Right atrium auricular region (tissue), 2 donors: Measurements from ENCODE around the gene CCT8. TPM values are rescaled to one million over a fixed set of nuclear protein-coding genes. Genes with fewer than 3 reads are reported as not detected.
"Not testable (repeated sequence)": the region's sequence is repeated elsewhere in the genome, so short reads cannot be mapped to it uniquely, and the experiment has no call there.

Source experiments
- DNase-seq: peaks from one replicate; pipeline ENCODE4 v3.0.0-alpha.2; 2019; ENCODE audit warnings: low spot score
- H3K27ac ChIP-seq, 2 donors: fragments of 200-600 bp; sonication (generic); 1 replicate in 1 of 2; 2 replicates in 1 of 2; pipeline ENCODE4 v1.5.1; 2016 to 2019
- H3K27me3 ChIP-seq, 2 donors: fragments of 200-600 bp; sonication (generic); one replicate each; pipeline versions ENCODE4 v1.5.1 to v1.6.0; 2017 to 2019
- H3K36me3 ChIP-seq: fragments of 200-600 bp; sonication (generic); one replicate; pipeline ENCODE4 v1.5.1; 2016
- H3K4me1 ChIP-seq, 2 donors: fragments of 200-600 bp; sonication (generic); one replicate each; pipeline versions ENCODE4 v1.5.1 to v1.6.0; 2017 to 2019
- H3K4me3 ChIP-seq, 2 donors: fragments of 200-600 bp; sonication (generic); 1 replicate in 1 of 2; 2 replicates in 1 of 2; pipeline ENCODE4 v1.5.1; 2017 to 2019; ENCODE audit warnings: mild to moderate bottlenecking in 1 of 2, moderate library complexity in 1 of 2
- H3K9me3 ChIP-seq, 2 donors: fragments of 200-600 bp; sonication (generic); one replicate each; pipeline ENCODE4 v1.5.1; 2019
- CTCF ChIP-seq, 2 donors: fragments of 200-600 bp; sonication (generic); IDR thresholded peaks; one replicate each; pipeline ENCODE4 v1.5.1; 2019; ENCODE audit warnings: antibody characterized with exemption in 2 of 2
- total RNA-seq, 2 donors: library from RNA; depleted of rRNA; stranded (reverse); fragments of >200 nt; gene quantifications; one replicate each; pipeline ENCODE4 v1.1.0, GENCODE V29; 2016

Gene CCT8
- total RNA-seq, 2 donors from 2014 or later, result 89.5 to 91.8 TPM

- Histone ChIP-seq H3K4me1 (peaks cover 0 to 17% of the 10 kb centered on the region in 2 donors), H3K9me3 (no peaks in the 10 kb centered on the region), H3K36me3 (no peaks in the 10 kb centered on the region), H3K27ac (no peak overlapping the region), H3K27me3 (no peaks in the 10 kb centered on the region), H3K4me3 (no peak overlapping the region)
- TF ChIP-seq CTCF (IDR thresholded peaks at IDR 0.05), result no peak
- DNase-seq, result no peak
Measured at GRCh38 chr21:29082046-29082815, 8.8 kb upstream of the CCT8 start.

GRCh38 chr21:29080454-29080941 is 7.0 kb upstream of the CCT8 start:
- Histone ChIP-seq H3K9me3 (no peaks in the 10 kb centered on the region), H3K4me1 (peaks cover 0 to 17% of the 10 kb centered on the region in 2 donors), H3K27ac (peak overlapping the region; percentile 47 to 69), H3K27me3 (no peaks in the 10 kb centered on the region), H3K36me3 (no peaks in the 10 kb centered on the region), H3K4me3 (no peak overlapping the region)
- DNase-seq, result no peak
- no peak for TF ChIP-seq CTCF (IDR thresholded peaks at IDR 0.05)

GRCh38 chr21:29078869-29079767 is 5.7 kb upstream of the CCT8 start:
- peaks cover 0 to 10% of the 10 kb centered on the region in 2 donors for H3K4me1 ChIP-seq
- no peak overlapping the region for H3K4me3 ChIP-seq
- no peak for DNase-seq
- no peaks in the 10 kb centered on the region for H3K9me3 ChIP-seq
- H3K36me3 ChIP-seq, result no peaks in the 10 kb centered on the region
- TF ChIP-seq CTCF (IDR thresholded peaks at IDR 0.05), result no peak
- peak overlapping the region in 1 of 2 donors; percentile 69 for H3K27ac ChIP-seq
- H3K27me3 ChIP-seq, result no peaks in the 10 kb centered on the region

GRCh38 chr21:29077651-29078090 is 4.2 kb upstream of the CCT8 start:
- peaks cover 0 to 12% of the 10 kb centered on the region in 2 donors for H3K4me1 ChIP-seq
- peak overlapping the region; percentile 43 to 67 for H3K4me3 ChIP-seq
- DNase-seq, result no peak
- H3K36me3 ChIP-seq, result no peaks in the 10 kb centered on the region
- no peak for TF ChIP-seq CTCF (IDR thresholded peaks at IDR 0.05)
- H3K27ac ChIP-seq, result peak overlapping the region; percentile 80 to 89
- no peaks in the 10 kb centered on the region for H3K27me3 ChIP-seq
- no peaks in the 10 kb centered on the region for H3K9me3 ChIP-seq

- Histone ChIP-seq H3K4me3 (peak overlapping the region; percentile 43 to 67), H3K27ac (peak overlapping the region; percentile 80 to 89), H3K4me1 (peaks cover 0 to 18% of the 10 kb centered on the region in 2 donors)
- H3K36me3 ChIP-seq, H3K9me3 ChIP-seq, H3K27me3 ChIP-seq, DNase-seq: not testable (repeated sequence)
Measured at GRCh38 chr21:29076731-29077640, 3.5 kb upstream of the CCT8 start.
